ENCODE measurements around the gene ARHGAP19. TPM values are rescaled to one million over a fixed set of nuclear protein-coding genes. Genes with fewer than 3 reads are reported as not detected.
A peak's percentile ranks its signal among the peaks of the same experiment; 100 is the strongest.

The ARHGAP19 gene
- total and polyA plus RNA-seq, 4 donors, result 11.6 to 35.5 (median 16.9) TPM

- Histone ChIP-seq H3K27me3 (ENCODE audit: control insufficient read depth, insufficient read depth, low read length) (no peaks in the 10 kb centered on the region), H3K4me1 (ENCODE audit: control insufficient read depth, insufficient read depth, low read length) (peaks cover 17% of the 10 kb centered on the region), H3K4me3 (ENCODE audit: low read depth, low read length) (no peak overlapping the region), H3K36me3 (ENCODE audit: control insufficient read depth, insufficient read depth, low read length) (no peaks in the 10 kb centered on the region), H3K9me3 (ENCODE audit: control insufficient read depth, insufficient read depth, low read length) (no peaks in the 10 kb centered on the region), H3K27ac (ENCODE audit: low read depth, low read length) (no peak overlapping the region)
- DNase-seq (ENCODE audit: low read depth in 4 of 6, low spot score in 6 of 6), result peak in 2 of 6 donors; percentile 40 to 81
- 40% methylated on average over 2 of the region's 4 CpGs for WGBS (ENCODE audit: insufficient coverage)
Observed at GRCh38 chr10:97224483-97225435, 67.7 kb downstream of the ARHGAP19 start.

GRCh38 chr10:97222326-97222961, 70.0 kb downstream of the ARHGAP19 start:
- no peak overlapping the region for H3K27ac ChIP-seq (ENCODE audit: low read depth, low read length)
- WGBS (ENCODE audit: insufficient coverage), result 100% methylated on average over 1 of the region's 6 CpGs
- H3K27me3 ChIP-seq (ENCODE audit: control insufficient read depth, insufficient read depth, low read length), result no peaks in the 10 kb centered on the region
- H3K36me3 ChIP-seq (ENCODE audit: control insufficient read depth, insufficient read depth, low read length), result no peaks in the 10 kb centered on the region
- H3K4me1 ChIP-seq (ENCODE audit: control insufficient read depth, insufficient read depth, low read length), result peaks cover 19% of the 10 kb centered on the region
- H3K9me3 ChIP-seq (ENCODE audit: control insufficient read depth, insufficient read depth, low read length), result no peaks in the 10 kb centered on the region
- DNase-seq (ENCODE audit: low read depth in 4 of 6, low spot score in 6 of 6), result peak in 4 of 6 donors; percentile 24 to 84 (median 50)
- H3K4me3 ChIP-seq (ENCODE audit: low read depth, low read length), result no peak overlapping the region

GRCh38 chr10:97220355-97220754, 72.1 kb downstream of the ARHGAP19 start:
- Histone ChIP-seq H3K9me3 (ENCODE audit: control insufficient read depth, insufficient read depth, low read length) (no peaks in the 10 kb centered on the region), H3K36me3 (ENCODE audit: control insufficient read depth, insufficient read depth, low read length) (no peaks in the 10 kb centered on the region), H3K4me1 (ENCODE audit: control insufficient read depth, insufficient read depth, low read length) (peaks cover 19% of the 10 kb centered on the region), H3K27me3 (ENCODE audit: control insufficient read depth, insufficient read depth, low read length) (no peaks in the 10 kb centered on the region), H3K27ac (ENCODE audit: low read depth, low read length) (no peak overlapping the region), H3K4me3 (ENCODE audit: low read depth, low read length) (no peak overlapping the region)
- 72% methylated on average over 2 of the region's 3 CpGs for WGBS (ENCODE audit: insufficient coverage)
- DNase-seq (ENCODE audit: low read depth in 4 of 6, low spot score in 6 of 6), result no peak

- Histone ChIP-seq H3K9me3 (ENCODE audit: control insufficient read depth, insufficient read depth, low read length) (no peaks in the 10 kb centered on the region), H3K4me1 (ENCODE audit: control insufficient read depth, insufficient read depth, low read length) (peaks cover 4% of the 10 kb centered on the region), H3K27ac (ENCODE audit: low read depth, low read length) (no peak overlapping the region), H3K27me3 (ENCODE audit: control insufficient read depth, insufficient read depth, low read length) (no peaks in the 10 kb centered on the region), H3K36me3 (ENCODE audit: control insufficient read depth, insufficient read depth, low read length) (no peaks in the 10 kb centered on the region), H3K4me3 (ENCODE audit: low read depth, low read length) (no peak overlapping the region)
- no peak for DNase-seq (ENCODE audit: low read depth in 4 of 6, low spot score in 6 of 6)
- WGBS (ENCODE audit: insufficient coverage), result 100% methylated on average over 1 of the region's 3 CpGs
Observed at GRCh38 chr10:97217299-97217698, 75.1 kb downstream of the ARHGAP19 start.

- DNase-seq (ENCODE audit: low read depth in 4 of 6, low spot score in 6 of 6), result no peak
- Histone ChIP-seq H3K4me3 (ENCODE audit: low read depth, low read length) (no peak overlapping the region), H3K9me3 (ENCODE audit: control insufficient read depth, insufficient read depth, low read length) (no peaks in the 10 kb centered on the region), H3K36me3 (ENCODE audit: control insufficient read depth, insufficient read depth, low read length) (no peaks in the 10 kb centered on the region), H3K27ac (ENCODE audit: low read depth, low read length) (no peak overlapping the region), H3K27me3 (ENCODE audit: control insufficient read depth, insufficient read depth, low read length) (no peaks in the 10 kb centered on the region), H3K4me1 (ENCODE audit: control insufficient read depth, insufficient read depth, low read length) (peaks cover 2% of the 10 kb centered on the region)
- WGBS (ENCODE audit: insufficient coverage), result 72% methylated on average over 12 of the region's 15 CpGs
Observed at GRCh38 chr10:97215619-97216260, 76.7 kb downstream of the ARHGAP19 start.

GRCh38 chr10:97213431-97213830, 79.0 kb downstream of the ARHGAP19 start:
- Histone ChIP-seq H3K4me3 (ENCODE audit: low read depth, low read length) (no peak overlapping the region), H3K27me3 (ENCODE audit: control insufficient read depth, insufficient read depth, low read length) (no peaks in the 10 kb centered on the region), H3K36me3 (ENCODE audit: control insufficient read depth, insufficient read depth, low read length) (no peaks in the 10 kb centered on the region), H3K27ac (ENCODE audit: low read depth, low read length) (no peak overlapping the region), H3K4me1 (ENCODE audit: control insufficient read depth, insufficient read depth, low read length) (peaks cover 1% of the 10 kb centered on the region), H3K9me3 (ENCODE audit: control insufficient read depth, insufficient read depth, low read length) (no peaks in the 10 kb centered on the region)
- 78% methylated on average over 8 of the region's 9 CpGs for WGBS (ENCODE audit: insufficient coverage)
- no peak for DNase-seq (ENCODE audit: low read depth in 4 of 6, low spot score in 6 of 6)

GRCh38 chr10:97211229-97211628, 81.2 kb downstream of the ARHGAP19 start:
- H3K36me3 ChIP-seq (ENCODE audit: control insufficient read depth, insufficient read depth, low read length), result no peaks in the 10 kb centered on the region
- no peaks in the 10 kb centered on the region for H3K9me3 ChIP-seq (ENCODE audit: control insufficient read depth, insufficient read depth, low read length)
- no peak overlapping the region for H3K4me3 ChIP-seq (ENCODE audit: low read depth, low read length)
- no peak for DNase-seq (ENCODE audit: low read depth in 4 of 6, low spot score in 6 of 6)
- H3K27me3 ChIP-seq (ENCODE audit: control insufficient read depth, insufficient read depth, low read length), result no peaks in the 10 kb centered on the region
- no peak overlapping the region for H3K27ac ChIP-seq (ENCODE audit: low read depth, low read length)
- 84% methylated on average over 8 of the region's 9 CpGs for WGBS (ENCODE audit: insufficient coverage)
- H3K4me1 ChIP-seq (ENCODE audit: control insufficient read depth, insufficient read depth, low read length), result peaks cover 5% of the 10 kb centered on the region

- DNase-seq (ENCODE audit: low read depth in 4 of 6, low spot score in 6 of 6), result peak in 4 of 6 donors; percentile 54 to 94 (median 82)
- Histone ChIP-seq H3K9me3 (ENCODE audit: control insufficient read depth, insufficient read depth, low read length) (no peaks in the 10 kb centered on the region), H3K27ac (ENCODE audit: low read depth, low read length) (no peak overlapping the region), H3K4me1 (ENCODE audit: control insufficient read depth, insufficient read depth, low read length) (peaks cover 5% of the 10 kb centered on the region), H3K27me3 (ENCODE audit: control insufficient read depth, insufficient read depth, low read length) (no peaks in the 10 kb centered on the region), H3K36me3 (ENCODE audit: control insufficient read depth, insufficient read depth, low read length) (no peaks in the 10 kb centered on the region), H3K4me3 (ENCODE audit: low read depth, low read length) (no peak overlapping the region)
- WGBS (ENCODE audit: insufficient coverage), result 0% methylated on average over 3 of the region's 8 CpGs
Observed at GRCh38 chr10:97210543-97210960, 81.9 kb downstream of the ARHGAP19 start.

GRCh38 chr10:97207756-97208346, 84.6 kb downstream of the ARHGAP19 start:
- no peak overlapping the region for H3K4me3 ChIP-seq (ENCODE audit: low read depth, low read length)
- no peaks in the 10 kb centered on the region for H3K9me3 ChIP-seq (ENCODE audit: control insufficient read depth, insufficient read depth, low read length)
- 47% methylated on average over 3 of the region's 7 CpGs for WGBS (ENCODE audit: insufficient coverage)
- H3K27ac ChIP-seq (ENCODE audit: low read depth, low read length), result no peak overlapping the region
- peak in 1 of 6 donors; percentile 51 for DNase-seq (ENCODE audit: low read depth in 4 of 6, low spot score in 6 of 6)
- H3K27me3 ChIP-seq (ENCODE audit: control insufficient read depth, insufficient read depth, low read length), result no peaks in the 10 kb centered on the region
- H3K4me1 ChIP-seq (ENCODE audit: control insufficient read depth, insufficient read depth, low read length), result peaks cover 5% of the 10 kb centered on the region
- no peaks in the 10 kb centered on the region for H3K36me3 ChIP-seq (ENCODE audit: control insufficient read depth, insufficient read depth, low read length)

Data from spinal cord (tissue), 10 donors.